Activated CD4-positive, alpha-beta memory T cell treated with anti-CD3 and anti-CD28 coated beads for 36 hours (primary cell): Measurements from ENCODE around the gene ACSM5. TPM values are rescaled to one million over a fixed set of nuclear protein-coding genes. Genes with fewer than 3 reads are reported as not detected.
"Not testable (repeated sequence)": the region's sequence is repeated elsewhere in the genome, so short reads cannot be mapped to it uniquely, and the experiment has no call there.

Source experiments
- CTCF ChIA-PET: fragments of 350-600 bp; sonication (Branson Sonifier 250); formaldehyde crosslinking; loops from one replicate; lab custom pipeline; 2021; ENCODE audit warnings: antibody characterized with exemption, inconsistent platforms; lab: Charles Lee
- POLR2A ChIA-PET: fragments of 350-600 bp; sonication (Branson Sonifier 250); formaldehyde crosslinking; loops from one replicate; lab custom pipeline; 2021; ENCODE audit warnings: antibody characterized with exemption; lab: Charles Lee
- DNase-seq: peaks from one replicate; pipeline ENCODE4 v3.0.0-alpha.2; 2020
- H3K27ac Mint-ChIP-seq: one replicate; pipeline ENCODE4 v1.8.0; 2021; ENCODE audit warnings: mixed read lengths
- H3K27me3 Mint-ChIP-seq: one replicate; pipeline ENCODE4 v1.8.0; 2021; ENCODE audit warnings: mixed read lengths
- H3K36me3 Mint-ChIP-seq: one replicate; pipeline ENCODE4 v1.8.0; 2021; ENCODE audit warnings: mixed read lengths
- H3K4me1 Mint-ChIP-seq: one replicate; pipeline ENCODE4 v1.8.0; 2021; ENCODE audit warnings: low read depth, mixed read lengths
- H3K4me3 Mint-ChIP-seq: one replicate; pipeline ENCODE4 v1.8.0; 2021; ENCODE audit warnings: mild to moderate bottlenecking, mixed read lengths
- H3K9me3 Mint-ChIP-seq: one replicate; pipeline ENCODE4 v1.8.0; 2021; ENCODE audit warnings: mixed read lengths
- intact Hi-C: fragments of 100-400 bp; cut with micrococcal nuclease; formaldehyde crosslinking; loops from one replicate; pipeline ENCODE4 v1.15.1; 2023
- total RNA-seq, 2 experiments: library from RNA; stranded (reverse); gene quantifications; one replicate each; pipeline ENCODE4 v1.2.3, GENCODE V29; 2021

The ACSM5 gene
- total RNA-seq, 2 experiments from 2014 or later, result not detected

GRCh38 chr16:20401475-20402016, 7.8 kb upstream of the ACSM5 start:
- Mint-ChIP-seq H3K9me3 (no peaks in the 10 kb centered on the region), H3K36me3 (no peaks in the 10 kb centered on the region), H3K4me3 (no peak overlapping the region), H3K4me1 (no peaks in the 10 kb centered on the region), H3K27ac (no peak overlapping the region), H3K27me3 (no peaks in the 10 kb centered on the region)
- CTCF ChIA-PET, result interaction anchor here (3.8 kb wide), 1 partner anchor 17 kb away, joined by 17 read pairs; no protein-coding TSS in a partner anchor
- POLR2A ChIA-PET, result no interaction called here
- DNase-seq, result no peak
- intact Hi-C loops, result no loop called here

- intact Hi-C loops, result no loop called here
- CTCF ChIA-PET, result interaction anchor here (3.8 kb wide), 1 partner anchor 18 kb away, joined by 17 read pairs; no protein-coding TSS in a partner anchor
Observed at GRCh38 chr16:20402651-20403050, 6.7 kb upstream of the ACSM5 start.

GRCh38 chr16:20404637-20405036, 4.7 kb upstream of the ACSM5 start, which contains the start of gene PDILT:
Gene PDILT, minus strand, starts transcription at chr16:20404737. Its CDS starts 5,437 bp downstream, at chr16:20399300.
- H3K4me3 Mint-ChIP-seq, result no peak within 1 kb of the TSS
- DNase-seq, result no peak
- no peaks in the 10 kb centered on the region for H3K4me1 Mint-ChIP-seq
- no peaks in the 10 kb centered on the region for H3K9me3 Mint-ChIP-seq
- H3K36me3 Mint-ChIP-seq, result no peaks in the 10 kb centered on the region
- H3K27me3 Mint-ChIP-seq, result peaks cover 1% of the 10 kb centered on the region
- ChIA-PET CTCF (no interaction called here), POLR2A (no interaction called here)
- no peak within 1 kb of the TSS for H3K27ac Mint-ChIP-seq
- intact Hi-C loops, result no loop called here

More at GRCh38 chr16:20402651-20403050, 6.7 kb upstream of the ACSM5 start:
- no peak overlapping the region for H3K27ac Mint-ChIP-seq
- no peaks in the 10 kb centered on the region for H3K36me3 Mint-ChIP-seq
- no peaks in the 10 kb centered on the region for H3K27me3 Mint-ChIP-seq
- POLR2A ChIA-PET, result no interaction called here
- H3K4me1 Mint-ChIP-seq, result no peaks in the 10 kb centered on the region
- no peak for DNase-seq
- H3K9me3 Mint-ChIP-seq, result no peaks in the 10 kb centered on the region
- H3K4me3 Mint-ChIP-seq, result no peak overlapping the region

- no peaks in the 10 kb centered on the region for H3K9me3 Mint-ChIP-seq
- POLR2A ChIA-PET, result no interaction called here
- intact Hi-C loops, result no loop called here
- no peak overlapping the region for H3K4me3 Mint-ChIP-seq
- peaks cover 9% of the 10 kb centered on the region for H3K27me3 Mint-ChIP-seq
- CTCF ChIA-PET, result no interaction called here
- no peak overlapping the region for H3K27ac Mint-ChIP-seq
- H3K4me1 Mint-ChIP-seq, result no peaks in the 10 kb centered on the region
- DNase-seq, result no peak
- H3K36me3 Mint-ChIP-seq, result no peaks in the 10 kb centered on the region
Observed at GRCh38 chr16:20410121-20410723, 888 bp downstream of the ACSM5 start.

- intact Hi-C loops, result no loop called here
- Mint-ChIP-seq H3K27me3 (peaks cover 9% of the 10 kb centered on the region), H3K27ac (no peak overlapping the region), H3K4me3 (no peak overlapping the region), H3K4me1 (no peaks in the 10 kb centered on the region), H3K36me3 (no peaks in the 10 kb centered on the region), H3K9me3 (no peaks in the 10 kb centered on the region)
- DNase-seq, result no peak
- ChIA-PET CTCF (no interaction called here), POLR2A (no interaction called here)
Observed at GRCh38 chr16:20411055-20411454, 1.7 kb downstream of the ACSM5 start.

GRCh38 chr16:20415541-20415940, 6.2 kb downstream of the ACSM5 start:
- peaks cover 8% of the 10 kb centered on the region for H3K27me3 Mint-ChIP-seq
- H3K4me1 Mint-ChIP-seq, result no peaks in the 10 kb centered on the region
- POLR2A ChIA-PET, result no interaction called here
- no peak overlapping the region for H3K4me3 Mint-ChIP-seq
- no peak for DNase-seq
- intact Hi-C loops, result no loop called here
- no peaks in the 10 kb centered on the region for H3K36me3 Mint-ChIP-seq
- CTCF ChIA-PET, result interaction anchor here (1.1 kb wide), 1 partner anchor 510 kb away, joined by 3 read pairs; no protein-coding TSS in a partner anchor
- no peak overlapping the region for H3K27ac Mint-ChIP-seq
- no peaks in the 10 kb centered on the region for H3K9me3 Mint-ChIP-seq

GRCh38 chr16:20419093-20419492, 9.8 kb downstream of the ACSM5 start:
- DNase-seq, POLR2A ChIA-PET, H3K9me3 Mint-ChIP-seq, H3K4me3 Mint-ChIP-seq, H3K36me3 Mint-ChIP-seq, H3K27me3 Mint-ChIP-seq, CTCF ChIA-PET, H3K27ac Mint-ChIP-seq, intact Hi-C loops, H3K4me1 Mint-ChIP-seq: not testable (repeated sequence)

- DNase-seq, H3K27me3 Mint-ChIP-seq, H3K9me3 Mint-ChIP-seq, POLR2A ChIA-PET, H3K27ac Mint-ChIP-seq, CTCF ChIA-PET, H3K36me3 Mint-ChIP-seq, H3K4me1 Mint-ChIP-seq, intact Hi-C loops, H3K4me3 Mint-ChIP-seq: not testable (repeated sequence)
Observed at GRCh38 chr16:20421748-20422147, 12.4 kb downstream of the ACSM5 start.

GRCh38 chr16:20423772-20424128, 14.4 kb downstream of the ACSM5 start:
- H3K4me3 Mint-ChIP-seq, CTCF ChIA-PET, H3K27ac Mint-ChIP-seq, H3K4me1 Mint-ChIP-seq, H3K36me3 Mint-ChIP-seq, POLR2A ChIA-PET, H3K27me3 Mint-ChIP-seq, H3K9me3 Mint-ChIP-seq, DNase-seq, intact Hi-C loops: not testable (repeated sequence)

- no peaks in the 10 kb centered on the region for H3K36me3 Mint-ChIP-seq
- intact Hi-C loops, result no loop called here
- CTCF ChIA-PET, result no interaction called here
Observed at GRCh38 chr16:20424129-20424866, 15.0 kb downstream of the ACSM5 start.

GRCh38 chr16:20427401-20427797, 18.1 kb downstream of the ACSM5 start:
- H3K27ac Mint-ChIP-seq, H3K27me3 Mint-ChIP-seq, H3K9me3 Mint-ChIP-seq, H3K4me3 Mint-ChIP-seq, POLR2A ChIA-PET, CTCF ChIA-PET, DNase-seq, intact Hi-C loops, H3K36me3 Mint-ChIP-seq, H3K4me1 Mint-ChIP-seq: not testable (repeated sequence)

More at GRCh38 chr16:20424129-20424866, 15.0 kb downstream of the ACSM5 start:
- no peaks in the 10 kb centered on the region for H3K9me3 Mint-ChIP-seq
- POLR2A ChIA-PET, result no interaction called here
- no peaks in the 10 kb centered on the region for H3K4me1 Mint-ChIP-seq
- no peak overlapping the region for H3K4me3 Mint-ChIP-seq
- H3K27ac Mint-ChIP-seq, result no peak overlapping the region
- DNase-seq, result no peak
- peaks cover 1% of the 10 kb centered on the region for H3K27me3 Mint-ChIP-seq

GRCh38 chr16:20429499-20429898, 20.2 kb downstream of the ACSM5 start:
- H3K27ac Mint-ChIP-seq, H3K4me3 Mint-ChIP-seq, intact Hi-C loops, H3K27me3 Mint-ChIP-seq, CTCF ChIA-PET, H3K36me3 Mint-ChIP-seq, H3K4me1 Mint-ChIP-seq, POLR2A ChIA-PET, H3K9me3 Mint-ChIP-seq, DNase-seq: not testable (repeated sequence)
